H9 (cell line): ENCODE measurements around the gene PCDH9. TPM values are rescaled to one million over a fixed set of nuclear protein-coding genes. Genes with fewer than 3 reads are reported as not detected.

Experiments
- DNase-seq: peaks from one replicate; pipeline ENCODE4 v3.0.0-alpha.2; 2017
- H2AFZ ChIP-seq: one replicate; pipeline ENCODE4 v1.6.1; 2013; ENCODE audit warnings: mild to moderate bottlenecking, low read length, control low read depth, moderate library complexity
- H2AK5ac ChIP-seq: 2 replicates; pipeline ENCODE4 v1.6.1; 2013; ENCODE audit warnings: low read length, control low read depth, mixed read lengths; ENCODE audit not compliant: insufficient read length
- H2BK120ac ChIP-seq: one replicate; pipeline ENCODE4 v1.6.1; 2013; ENCODE audit warnings: low read depth, mild to moderate bottlenecking, low read length, control low read depth, inconsistent platforms; ENCODE audit not compliant: poor library complexity, severe bottlenecking
- H2BK12ac ChIP-seq: 2 replicates; pipeline ENCODE4 v1.6.1; 2013; ENCODE audit warnings: low read length, control low read depth, mixed read lengths, low read depth; ENCODE audit not compliant: insufficient read length
- H2BK15ac ChIP-seq: 2 replicates; pipeline ENCODE4 v1.6.1; 2013; ENCODE audit warnings: low read depth, low read length, control low read depth
- H2BK20ac ChIP-seq: one replicate; pipeline ENCODE4 v1.6.1; 2013; ENCODE audit warnings: low read depth, mild to moderate bottlenecking, low read length, control low read depth, inconsistent platforms; ENCODE audit not compliant: poor library complexity, severe bottlenecking
- H2BK5ac ChIP-seq: 2 replicates; pipeline ENCODE4 v1.6.1; 2013; ENCODE audit warnings: low read length, control low read depth, mixed read lengths; ENCODE audit not compliant: insufficient read length
- H3K14ac ChIP-seq: 2 replicates; pipeline ENCODE4 v1.6.1; 2013; ENCODE audit warnings: low read length, control low read depth; ENCODE audit not compliant: insufficient read depth
- H3K18ac ChIP-seq: 2 replicates; pipeline ENCODE4 v1.6.1; 2013; ENCODE audit warnings: low read depth, mild to moderate bottlenecking, mixed read lengths, low read length, control low read depth; ENCODE audit not compliant: insufficient read length
- H3K23ac ChIP-seq: 2 replicates; pipeline ENCODE4 v1.6.1; 2013; ENCODE audit warnings: low read length, control low read depth, mixed read lengths, low read depth; ENCODE audit not compliant: insufficient read length
- H3K23me2 ChIP-seq: 2 replicates; pipeline ENCODE4 v1.6.1; 2013; ENCODE audit warnings: low read depth, mild to moderate bottlenecking, mixed read lengths, low read length, control low read depth; ENCODE audit not compliant: insufficient read length, poor library complexity, severe bottlenecking
- H3K27ac ChIP-seq: 2 replicates; pipeline ENCODE4 v1.5.1; 2013; ENCODE audit warnings: low read length, control low read depth, mixed read lengths, low read depth; ENCODE audit not compliant: insufficient read length
- H3K27me3 ChIP-seq: 2 replicates; pipeline ENCODE4 v1.6.1; 2013; ENCODE audit warnings: low read length, control low read depth, inconsistent platforms; ENCODE audit not compliant: insufficient read depth
- H3K4ac ChIP-seq: 2 replicates; pipeline ENCODE4 v1.6.1; 2013; ENCODE audit warnings: low read depth, mild to moderate bottlenecking, control low read depth, inconsistent platforms, low read length, moderate library complexity
- H3K4me1 ChIP-seq: 2 replicates; pipeline ENCODE4 v1.6.1; 2013; ENCODE audit warnings: low read length, control low read depth, inconsistent platforms; ENCODE audit not compliant: insufficient read depth
- H3K4me2 ChIP-seq: 2 replicates; pipeline ENCODE4 v1.6.1; 2013; ENCODE audit warnings: low read length, control low read depth, mixed read lengths; ENCODE audit not compliant: insufficient read length, insufficient read depth
- H3K56ac ChIP-seq: 2 replicates; pipeline ENCODE4 v1.6.1; 2013; ENCODE audit warnings: low read depth, mild to moderate bottlenecking, mixed read lengths, low read length, control low read depth; ENCODE audit not compliant: insufficient read length
- H3K79me1 ChIP-seq: 2 replicates; pipeline ENCODE4 v1.6.1; 2013; ENCODE audit warnings: low read depth, mild to moderate bottlenecking, moderate library complexity, low read length, control low read depth, inconsistent platforms; ENCODE audit not compliant: insufficient read depth, poor library complexity, severe bottlenecking
- H3K79me2 ChIP-seq: 2 replicates; pipeline ENCODE4 v1.6.1; 2013; ENCODE audit warnings: low read length, control low read depth, inconsistent platforms; ENCODE audit not compliant: insufficient read depth
- H3K9ac ChIP-seq: 2 replicates; pipeline ENCODE4 v1.6.1; 2013; ENCODE audit warnings: low read length, control low read depth, mixed read lengths; ENCODE audit not compliant: insufficient read length; ENCODE audit errors: extremely low read depth
- H3K9me3 ChIP-seq: one replicate; pipeline ENCODE4 v1.6.1; 2013; ENCODE audit warnings: low read depth, low read length, inconsistent platforms; ENCODE audit not compliant: control insufficient read depth
- H3T11ph ChIP-seq: one replicate; pipeline ENCODE4 v1.6.1; 2013; ENCODE audit warnings: mild to moderate bottlenecking, low read length, control low read depth, inconsistent platforms
- H4K20me1 ChIP-seq: one replicate; pipeline ENCODE4 v1.6.1; 2013; ENCODE audit not compliant: control insufficient read depth, insufficient read length, insufficient read depth
- H4K5ac ChIP-seq: 2 replicates; pipeline ENCODE4 v1.6.1; 2013; ENCODE audit warnings: low read depth, mild to moderate bottlenecking, mixed read lengths, low read length, control low read depth; ENCODE audit not compliant: insufficient read length
- H4K8ac ChIP-seq: replicated peaks from 2 replicates; pipeline ENCODE4 v1.6.1; 2013; ENCODE audit warnings: low read length, control low read depth, mixed read lengths, low read depth; ENCODE audit not compliant: insufficient read length
- H4K91ac ChIP-seq: 2 replicates; pipeline ENCODE4 v1.6.1; 2013; ENCODE audit warnings: low read depth, mild to moderate bottlenecking, moderate library complexity, mixed read lengths, low read length, control low read depth; ENCODE audit not compliant: insufficient read length
- H3K27ac Mint-ChIP-seq, 3 experiments: 2 replicates in 2 of 3; 3 replicates in 1 of 3; pipeline ENCODE4 v1.8.0; 2020 to 2021; ENCODE audit warnings: mixed read lengths in 3 of 3, mild to moderate bottlenecking in 1 of 3, moderate library complexity in 1 of 3
- H3K27me3 Mint-ChIP-seq: 2 replicates; pipeline ENCODE4 v1.8.0; 2021; ENCODE audit warnings: low read depth, mild to moderate bottlenecking, moderate library complexity, mixed read lengths
- H3K36me3 Mint-ChIP-seq, 3 experiments: 2 replicates in 2 of 3; 3 replicates in 1 of 3; pipeline ENCODE4 v1.8.0; 2020 to 2021; ENCODE audit warnings: low read depth in 3 of 3, mixed read lengths in 3 of 3; ENCODE audit not compliant: insufficient read depth in 1 of 3
- H3K4me1 Mint-ChIP-seq, 2 experiments: 2 replicates each; pipeline ENCODE4 v1.8.0; 2020; ENCODE audit warnings: mixed read lengths in 2 of 2
- H3K4me3 Mint-ChIP-seq, 2 experiments: 2 replicates in 1 of 2; 3 replicates in 1 of 2; pipeline ENCODE4 v1.8.0; 2020 to 2021; ENCODE audit warnings: mild to moderate bottlenecking in 2 of 2, mixed read lengths in 2 of 2, moderate library complexity in 1 of 2
- H3K9me3 Mint-ChIP-seq, 2 experiments: 2 replicates in 1 of 2; 3 replicates in 1 of 2; pipeline ENCODE4 v1.8.0; 2020; ENCODE audit warnings: mild to moderate bottlenecking in 2 of 2, mixed read lengths in 2 of 2, moderate library complexity in 1 of 2
- CTCF ChIP-seq: fragments of 200-600 bp; sonication (generic); conservative IDR thresholded peaks from 3 replicates; pipeline ENCODE4 v1.8.0; 2021; ENCODE audit warnings: antibody characterized with exemption, mild to moderate bottlenecking
- WGBS: extraction: QIAGEN DNeasy Blood & Tissue Kit; methylation state at CpG from one replicate; pipeline ENCODE4 v1.1.7; 2013; ENCODE audit warnings: missing lambda C conversion rate, low lambda C conversion rate, mixed read lengths; ENCODE audit not compliant: insufficient read length; ENCODE audit errors: extremely low coverage; 5-methylcytosine and 5-hydroxymethylcytosine counted together
- total RNA-seq: library from RNA; stranded (reverse); gene quantifications from 2 replicates; pipeline ENCODE4 v1.2.1, GENCODE V29; 2021

The PCDH9 gene
- total RNA-seq, 1 experiment from 2014 or later = 0.11 TPM

GRCh38 chr13:66424422-66424821 is 805.7 kb downstream of the PCDH9 start:
- no peaks in the 10 kb centered on the region for H3K4me1 Mint-ChIP-seq
- Histone ChIP-seq H3K27ac (no peak overlapping the region), H2BK15ac (no peak overlapping the region), H3K9ac (no peak overlapping the region), H3K27me3 (no peaks in the 10 kb centered on the region), H3K23me2 (no peaks in the 10 kb centered on the region), H3K56ac (no peak overlapping the region), H3K14ac (no peak overlapping the region), H3K4me1 (no peaks in the 10 kb centered on the region), H3K9me3 (no peaks in the 10 kb centered on the region), H3K18ac (no peak overlapping the region), H2BK12ac (no peak overlapping the region), H4K5ac (no peak overlapping the region), H2AFZ (no peak overlapping the region), H2BK5ac (no peak overlapping the region), H3K79me2 (no peaks in the 10 kb centered on the region), H3K79me1 (no peaks in the 10 kb centered on the region), H3K4ac (no peak overlapping the region), H4K91ac (no peak overlapping the region), H2AK5ac (no peak overlapping the region), H3T11ph (no peak overlapping the region), H3K4me2 (no peak overlapping the region), H4K8ac (no peak overlapping the region), H2BK120ac (no peak overlapping the region), H3K23ac (no peak overlapping the region), H4K20me1 (no peaks in the 10 kb centered on the region), H2BK20ac (no peak overlapping the region)
- no peaks in the 10 kb centered on the region for H3K27me3 Mint-ChIP-seq
- H3K27ac Mint-ChIP-seq = no peak overlapping the region
- DNase-seq = no peak
- TF ChIP-seq CTCF = no peak
- peaks cover 7 to 13% of the 10 kb centered on the region in 2 experiments; a peak in 3 of 5 replicates for H3K9me3 Mint-ChIP-seq
- H3K36me3 Mint-ChIP-seq = peaks cover 0 to 13% (median 3%) of the 10 kb centered on the region in 3 experiments; a peak in 4 of 7 replicates
- no peak overlapping the region for H3K4me3 Mint-ChIP-seq
- no CpG with 5 or more reads among the region's 2 CpGs for WGBS
